ENCODE data around the gene PRR15L.
"Not testable (repeated sequence)": the region's sequence is repeated elsewhere in the genome, so short reads cannot be mapped to it uniquely, and the experiment has no call there.

The PRR15L gene

DNA sequence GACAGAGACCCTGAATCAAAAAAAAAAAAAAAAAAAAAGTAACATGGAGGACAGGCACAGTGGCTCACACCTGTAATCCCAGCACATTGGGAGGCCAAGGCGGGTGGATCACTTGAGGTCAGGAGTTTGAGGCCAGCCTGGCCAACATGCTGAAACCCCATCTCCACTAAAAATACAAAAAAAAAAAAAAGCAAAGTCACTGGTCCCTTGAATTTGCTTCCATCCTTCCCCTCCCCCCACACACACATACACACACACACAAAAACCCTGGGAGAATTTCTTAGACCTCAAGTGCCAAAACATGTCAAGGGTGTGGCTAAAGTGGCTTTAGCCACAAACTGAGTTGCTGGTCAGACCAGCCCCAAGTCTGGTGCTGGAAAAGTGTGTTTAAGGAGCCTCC lies 30.8 kb upstream of the PRR15L start:
- DNase-seq (ENCODE audit: low read depth): not testable (repeated sequence)

DNA sequence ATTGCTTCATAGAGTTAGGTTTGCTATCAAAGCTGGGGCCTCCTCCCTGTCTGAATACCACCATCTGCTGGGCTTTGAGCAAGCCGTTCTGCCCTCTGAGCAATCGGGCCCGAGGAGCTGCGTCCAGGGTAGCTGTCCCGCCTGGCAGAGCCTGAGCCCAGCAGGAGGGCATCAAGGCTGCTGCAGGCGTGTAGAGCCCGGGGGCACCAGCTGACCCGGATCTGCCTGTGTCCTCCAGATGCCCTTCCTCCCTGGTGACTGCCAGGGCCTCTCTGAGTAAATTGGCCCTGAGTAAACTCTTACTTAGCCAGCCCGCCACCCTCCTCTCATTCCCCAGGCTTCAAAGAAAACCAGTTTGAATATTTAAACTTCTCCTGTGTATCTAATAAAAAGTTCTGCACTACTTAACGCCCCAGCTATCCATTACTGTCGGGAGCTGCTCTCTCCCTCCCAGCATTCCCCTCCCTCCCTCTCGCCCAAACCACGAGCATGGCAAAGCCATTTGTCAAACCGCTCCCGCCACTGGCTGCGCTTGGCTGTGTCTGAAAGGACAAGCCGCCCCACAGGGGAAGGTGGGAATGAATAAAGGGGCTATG lies 29.7 kb upstream of the PRR15L start:
- no peak for DNase-seq (ENCODE audit: low read depth)

DNA sequence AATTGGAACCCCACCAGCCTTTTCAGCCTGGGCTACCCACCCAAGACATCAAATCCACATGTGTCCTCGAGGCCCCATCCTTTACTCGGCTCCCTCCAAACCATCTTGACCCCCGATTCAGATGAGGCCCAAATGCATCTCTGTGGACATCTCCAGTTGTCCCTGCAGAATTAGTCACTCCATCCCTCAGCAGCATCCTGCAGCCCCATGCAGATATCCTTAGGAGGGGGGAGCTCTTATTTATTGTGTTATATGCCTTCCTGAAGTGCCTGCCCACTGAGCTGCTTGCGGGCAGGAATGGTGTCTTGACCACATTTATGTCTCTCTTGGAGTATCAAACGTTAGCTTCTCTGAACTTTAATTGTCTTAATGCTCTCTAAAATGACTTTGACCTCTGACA lies 28.8 kb upstream of the PRR15L start:
- no peak for DNase-seq (ENCODE audit: low read depth)

DNA sequence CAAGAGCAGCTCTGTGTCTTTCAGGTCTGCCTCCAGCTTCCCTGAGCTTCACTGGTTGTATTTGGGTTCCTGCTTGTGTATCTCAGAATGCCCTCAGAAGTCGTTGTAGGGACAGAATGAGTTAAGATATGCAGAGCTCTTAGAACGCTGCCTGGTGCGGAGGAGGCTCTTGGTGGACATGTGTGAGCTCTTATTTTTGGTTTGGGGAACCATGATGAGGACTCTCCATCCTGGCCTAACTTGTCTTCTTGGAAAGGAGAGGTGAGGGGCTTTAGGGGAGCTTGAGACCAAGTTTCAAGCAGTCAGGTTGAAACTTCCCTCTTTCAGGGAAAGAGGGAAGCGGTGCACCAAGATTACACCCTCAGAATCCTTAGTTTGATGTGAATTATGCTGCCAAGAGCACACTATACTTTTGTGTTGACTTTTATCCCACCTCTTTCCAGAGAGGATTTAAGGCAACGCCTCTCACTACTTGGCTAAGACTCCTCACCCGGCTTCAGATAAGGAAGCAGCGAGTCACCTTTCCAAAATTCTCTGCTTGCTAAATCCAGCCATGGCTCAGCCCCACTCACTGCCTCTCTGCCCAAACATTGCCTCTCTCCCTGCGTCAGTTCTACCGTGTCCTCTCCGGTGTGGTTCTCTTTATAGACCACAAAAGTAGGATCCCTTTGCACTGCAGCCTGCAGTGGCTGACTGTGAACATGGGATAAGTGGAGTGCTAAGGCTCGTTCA lies 26.0 kb upstream of the PRR15L start:
- DNase-seq (ENCODE audit: low read depth): no peak

DNA sequence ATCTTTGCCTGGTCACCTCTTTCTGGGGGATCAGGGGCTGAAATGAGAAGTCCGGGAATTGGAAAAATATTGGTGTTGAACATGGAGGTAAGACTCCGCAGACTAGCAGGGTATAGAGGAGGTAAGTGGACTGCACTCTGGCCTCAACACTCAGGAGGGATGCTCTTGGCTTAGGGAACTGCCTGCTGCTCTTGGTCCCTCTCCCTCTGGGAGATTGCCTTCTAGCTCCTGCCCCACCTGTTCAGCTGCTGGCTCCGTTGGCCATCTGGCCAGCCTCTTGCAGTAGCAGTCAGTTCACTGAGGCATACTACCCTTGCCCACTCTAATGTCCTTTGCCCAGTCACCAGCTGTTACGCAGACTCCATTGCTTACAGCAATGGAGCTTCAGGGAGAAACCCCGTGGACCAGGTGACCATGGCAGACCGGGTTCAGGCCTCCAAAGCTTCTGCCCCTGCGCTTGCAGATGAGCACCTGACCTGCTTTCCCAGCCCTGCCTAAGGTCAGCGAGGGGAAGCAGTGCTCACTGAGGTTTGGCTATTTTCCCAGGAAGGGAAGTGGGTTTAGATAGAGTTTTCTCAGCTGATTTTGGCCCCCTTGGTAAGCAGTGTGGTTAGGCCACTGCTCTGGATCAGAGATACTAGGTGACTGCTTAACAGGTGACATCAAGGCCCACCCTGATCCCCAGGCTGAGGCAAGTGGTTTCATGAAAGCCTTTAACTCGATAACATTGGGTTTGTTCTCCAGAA lies 25.1 kb upstream of the PRR15L start:
- DNase-seq (ENCODE audit: low read depth): no peak

DNA sequence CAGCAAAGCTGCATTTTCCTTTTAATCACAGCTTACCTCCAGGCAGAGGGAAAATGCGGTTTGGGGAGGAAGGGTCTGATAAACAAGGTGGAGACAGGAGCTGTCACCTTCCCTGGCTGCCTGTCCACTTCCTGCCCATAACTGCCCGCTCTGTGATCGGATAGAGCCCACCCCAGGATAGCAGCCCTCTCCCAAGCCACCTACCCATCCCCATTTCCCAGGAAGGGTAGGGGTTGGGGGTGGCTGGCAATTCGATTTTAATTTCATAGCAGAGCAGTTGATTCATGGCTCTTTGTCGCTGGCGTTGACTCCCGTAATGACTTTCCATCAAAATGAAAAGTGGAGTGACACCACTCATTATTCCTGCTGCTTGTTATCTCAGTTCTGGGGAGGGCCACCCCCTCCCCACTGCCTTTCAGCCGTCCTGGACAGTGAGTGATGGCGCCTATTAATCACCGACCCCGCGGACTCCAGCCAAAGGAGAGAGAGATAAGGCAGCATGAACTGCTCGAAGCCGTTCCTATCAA lies 24.5 kb upstream of the PRR15L start:
- no peak for DNase-seq (ENCODE audit: low read depth)

DNA sequence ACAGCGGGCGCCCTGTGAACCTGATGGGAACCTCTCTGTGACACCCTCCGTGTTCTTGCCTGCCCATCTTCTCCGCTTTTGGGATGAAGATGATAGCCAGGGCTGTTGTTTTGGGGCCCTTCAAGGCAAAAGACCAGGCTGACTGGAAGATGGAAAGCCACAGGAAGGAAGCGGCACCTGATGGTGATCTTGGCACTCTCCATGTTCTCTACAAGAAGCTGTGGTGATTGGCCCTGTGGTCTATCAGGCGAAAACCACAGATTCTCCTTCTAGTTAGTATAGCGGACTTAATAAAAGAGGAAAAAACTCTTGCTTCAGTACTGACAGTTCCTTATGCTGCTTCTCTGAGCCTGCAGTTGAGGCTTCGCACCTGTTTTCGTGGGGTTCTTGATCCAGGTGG lies 23.8 kb upstream of the PRR15L start:
- DNase-seq (ENCODE audit: low read depth): no peak

DNA sequence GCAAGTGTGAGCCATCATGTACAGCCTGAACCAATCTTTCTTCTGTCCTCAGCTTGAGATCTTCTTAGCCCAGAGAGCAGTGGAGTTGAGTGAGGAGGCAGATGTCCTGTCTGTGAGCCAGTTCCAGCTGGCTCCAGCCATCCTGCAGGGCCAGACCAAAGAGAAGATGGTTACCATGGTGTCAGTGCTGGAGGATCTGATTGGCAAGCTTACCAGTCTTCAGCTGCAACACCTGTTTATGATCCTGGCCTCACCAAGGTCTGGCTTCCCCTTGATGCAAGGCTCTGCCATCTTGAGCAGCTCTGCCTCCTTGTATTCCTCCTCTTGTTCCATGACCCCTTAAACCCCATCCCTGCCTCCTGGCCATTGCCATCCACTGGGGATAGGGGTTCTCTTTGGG lies 22.9 kb upstream of the PRR15L start:
- no peak for DNase-seq (ENCODE audit: low read depth)

DNA sequence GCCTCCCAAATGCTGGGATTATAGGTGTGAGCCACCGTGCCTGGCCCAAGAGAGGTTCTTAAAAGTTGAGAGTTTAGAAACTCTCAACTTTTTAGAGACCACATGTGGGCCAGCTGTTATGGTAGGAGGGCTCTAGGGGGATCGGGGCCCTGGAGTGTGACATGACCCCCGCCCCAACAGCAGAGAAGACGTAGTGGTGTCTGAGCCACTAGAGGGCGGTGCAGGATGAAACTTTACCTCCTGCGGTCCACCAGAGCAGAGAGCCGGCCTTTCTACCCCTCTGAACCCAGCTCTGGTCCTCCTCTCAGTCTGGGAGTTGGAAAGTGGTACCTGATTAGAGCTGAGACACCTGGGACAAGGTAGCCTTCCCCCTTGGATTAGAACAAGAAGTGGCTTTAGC lies 20.6 kb upstream of the PRR15L start:
- no peak for DNase-seq (ENCODE audit: low read depth)

DNA sequence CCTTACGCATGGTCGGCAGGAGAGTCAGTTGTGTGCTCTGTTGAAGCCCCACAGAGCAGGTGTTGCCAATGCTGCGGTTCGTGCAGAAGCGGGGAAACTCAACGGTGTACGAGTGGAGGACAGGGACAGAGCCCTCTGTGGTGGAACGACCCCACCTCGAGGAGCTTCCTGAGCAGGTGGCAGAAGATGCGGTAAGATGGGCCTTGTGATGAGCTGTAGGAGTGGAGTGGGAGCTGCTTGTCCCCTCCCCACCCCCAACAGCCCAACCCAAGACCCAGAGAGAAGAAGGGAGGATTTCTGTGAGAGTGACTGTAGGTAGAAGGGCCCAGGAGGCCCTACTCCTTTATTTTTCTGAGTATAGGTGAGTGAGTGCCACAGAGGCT lies 18.1 kb upstream of the PRR15L start:
- no peak for DNase-seq (ENCODE audit: low read depth)

DNA sequence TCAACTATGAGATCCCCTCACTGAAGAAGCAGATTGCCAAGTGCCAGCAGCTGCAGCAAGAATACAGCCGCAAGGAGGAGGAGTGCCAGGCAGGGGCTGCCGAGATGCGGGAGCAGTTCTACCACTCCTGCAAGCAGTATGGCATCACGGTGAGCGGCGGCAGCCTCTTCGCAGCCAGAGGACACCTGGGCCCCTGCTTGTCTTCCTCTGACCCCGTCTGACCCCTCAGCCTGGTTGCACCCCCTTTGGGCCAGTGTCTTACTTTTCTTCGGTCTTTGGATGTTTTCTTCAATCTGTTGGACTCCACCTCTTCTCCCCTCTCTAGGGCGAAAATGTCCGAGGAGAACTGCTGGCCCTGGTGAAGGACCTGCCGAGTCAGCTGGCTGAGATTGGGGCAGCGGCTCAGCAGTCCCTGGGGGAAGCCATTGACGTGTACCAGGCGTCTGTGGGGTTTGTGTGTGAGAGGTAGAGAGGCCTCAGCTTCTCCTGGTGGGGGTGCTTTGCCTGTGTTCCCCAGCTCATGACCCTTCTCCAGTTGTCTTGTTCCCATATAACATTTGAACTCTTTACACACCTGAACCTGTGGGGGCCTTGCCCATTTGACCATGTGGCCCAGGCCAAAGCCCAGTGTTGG lies 17.6 kb upstream of the PRR15L start:
- DNase-seq (ENCODE audit: low read depth): no peak

DNA sequence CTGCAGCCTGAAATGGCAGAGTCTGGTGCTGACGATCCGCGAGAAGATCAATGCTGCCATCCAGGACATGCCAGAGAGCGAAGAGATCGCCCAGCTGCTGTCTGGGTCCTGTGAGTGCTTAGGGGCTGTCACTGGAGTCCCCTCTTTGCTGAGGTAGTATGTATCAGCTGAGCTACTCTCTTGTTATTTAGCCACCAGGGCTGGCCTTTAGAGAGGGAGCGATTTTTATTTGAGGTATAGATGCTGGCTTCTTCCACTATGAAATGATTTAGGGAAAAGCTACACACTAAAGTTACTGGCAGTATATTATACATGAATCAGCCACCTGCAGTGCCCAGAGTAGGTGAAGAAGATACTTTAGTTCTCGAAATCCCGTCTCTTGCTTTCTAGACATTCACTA lies 15.9 kb upstream of the PRR15L start:
- no peak for DNase-seq (ENCODE audit: low read depth)

DNA sequence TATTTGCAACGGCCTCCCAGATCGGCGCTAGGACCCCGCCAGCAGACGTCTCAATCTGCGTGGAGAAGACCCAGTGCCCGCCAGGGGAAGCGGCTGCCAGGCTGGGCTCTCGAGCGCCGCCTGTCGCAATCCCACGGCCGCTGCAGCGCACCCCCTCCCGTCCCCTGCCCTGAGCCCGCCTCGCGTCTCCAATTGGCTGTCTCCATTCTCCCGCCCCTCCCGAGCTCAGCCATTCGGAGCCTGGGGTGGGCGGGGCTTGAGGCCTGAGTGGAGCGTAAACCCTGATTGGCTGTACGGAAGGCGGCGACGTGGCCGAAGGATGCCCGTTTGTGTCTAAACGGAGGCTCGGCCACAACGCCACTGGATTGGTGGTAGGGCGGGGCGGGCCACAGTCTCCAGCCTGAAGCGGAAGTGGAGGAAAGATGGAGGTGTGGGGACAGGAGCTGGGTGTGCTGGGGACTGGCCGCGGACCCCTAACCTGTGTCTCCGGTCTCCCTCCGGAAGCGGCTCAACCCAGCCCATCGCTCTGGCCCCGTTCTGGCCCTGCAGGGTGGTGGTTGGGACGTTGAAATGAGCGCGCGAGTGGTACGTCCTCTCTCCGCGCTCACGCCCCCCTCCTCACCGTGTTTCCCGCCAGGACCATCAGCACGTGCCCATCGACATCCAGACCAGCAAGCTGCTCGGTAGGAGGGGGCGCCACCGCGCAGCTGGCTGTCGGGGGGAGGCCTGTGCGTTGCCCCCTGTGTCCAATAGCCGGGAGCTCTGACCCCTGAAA lies 13.2 kb upstream of the PRR15L start, which contains the start of gene CDK5RAP3:
Gene CDK5RAP3 (plus strand): TSS at position 389 of the 775 bp plus-strand sequence. CDS start 34 bp downstream, at position 423.
- peak; percentile 92 for DNase-seq (ENCODE audit: low read depth)

DNA sequence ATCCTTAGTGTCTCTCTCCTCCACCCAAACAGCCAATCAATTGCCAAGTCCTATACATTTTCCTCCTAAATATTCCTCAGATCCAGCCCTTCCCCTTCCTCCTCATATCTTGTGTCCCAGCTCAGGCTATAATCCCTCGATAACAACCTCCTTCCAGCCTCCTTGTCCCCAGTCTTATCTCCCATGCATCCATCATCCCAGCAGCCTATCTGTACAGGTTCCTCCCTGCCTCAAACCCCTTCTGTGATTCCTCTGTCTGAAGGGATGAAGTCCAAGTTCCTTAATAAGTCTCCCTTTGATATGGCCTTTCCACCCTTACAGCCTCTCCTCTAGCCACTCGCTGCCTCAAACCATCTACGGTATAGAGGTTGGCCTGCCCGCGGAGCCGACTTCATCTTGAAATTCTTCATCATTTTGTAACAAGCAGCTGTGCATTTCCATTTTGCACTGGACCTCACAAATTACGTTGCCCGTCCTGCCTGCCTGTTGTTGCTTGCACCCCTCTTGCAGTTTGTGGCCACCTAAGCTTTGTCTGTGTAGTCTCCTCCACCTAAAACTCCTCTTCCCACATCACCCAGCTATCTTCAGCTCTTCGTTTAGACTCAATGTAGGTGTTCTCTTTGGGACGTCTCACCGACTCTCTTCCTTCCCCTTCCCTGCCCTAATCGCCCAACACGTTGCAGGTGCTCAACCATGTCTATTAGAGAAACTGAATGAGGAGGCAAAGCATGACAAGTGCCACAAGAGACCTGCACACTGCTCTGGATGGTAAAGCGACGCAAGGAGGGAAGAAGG lies 12.4 kb upstream of the PRR15L start:
- no peak for DNase-seq (ENCODE audit: low read depth)

DNA sequence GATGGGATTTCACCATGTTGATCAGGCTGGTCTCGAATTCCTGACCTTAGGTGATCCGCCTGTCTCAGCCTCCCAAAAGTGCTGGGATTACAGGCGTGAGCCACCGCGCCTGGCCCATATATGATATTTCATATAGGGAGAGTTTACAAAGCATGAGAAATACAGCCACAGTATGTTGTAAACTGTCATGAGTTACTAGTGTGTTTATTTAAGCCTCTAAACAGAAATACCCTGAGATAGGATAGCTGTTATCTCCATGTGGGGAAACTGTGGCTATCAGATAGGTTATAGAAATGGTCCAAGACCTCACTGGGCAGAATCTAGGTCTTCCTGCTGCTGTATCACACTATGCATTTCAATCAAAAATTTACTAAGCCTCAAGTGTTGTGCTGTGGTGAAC lies 11.2 kb upstream of the PRR15L start:
- no peak for DNase-seq (ENCODE audit: low read depth)

DNA sequence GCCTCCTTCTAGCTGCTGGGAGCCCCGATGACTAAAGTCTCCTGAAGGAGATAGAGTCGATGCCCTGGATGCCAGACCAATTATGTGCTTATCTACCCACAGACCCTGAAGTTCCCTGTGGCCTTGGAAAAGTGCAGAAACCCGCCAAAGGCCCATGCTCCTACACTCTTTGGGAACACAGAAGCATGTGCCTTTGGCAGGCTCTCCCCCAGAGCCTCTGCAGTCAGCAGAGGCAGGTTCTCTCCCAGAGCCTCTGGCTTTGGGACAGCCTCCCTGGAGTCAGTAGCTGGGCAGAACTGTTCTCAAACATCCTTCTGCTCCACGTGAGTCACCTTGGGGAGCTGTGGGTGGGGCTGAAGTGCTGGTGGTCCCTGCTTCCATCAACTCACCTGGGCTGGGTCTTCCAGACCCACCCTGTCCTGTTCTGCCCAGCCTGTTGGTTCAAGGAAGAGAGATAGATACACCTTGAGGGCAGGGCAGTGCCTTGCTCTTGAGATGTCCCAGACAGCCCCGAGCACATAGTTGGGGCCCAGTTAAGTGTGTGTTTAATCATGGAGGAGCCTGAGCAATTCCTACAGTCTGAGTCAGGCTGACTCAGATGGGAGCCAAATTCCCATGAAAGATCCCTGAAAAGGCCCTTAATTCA lies 10.0 kb upstream of the PRR15L start:
- DNase-seq (ENCODE audit: low read depth): peak; percentile 75

DNA sequence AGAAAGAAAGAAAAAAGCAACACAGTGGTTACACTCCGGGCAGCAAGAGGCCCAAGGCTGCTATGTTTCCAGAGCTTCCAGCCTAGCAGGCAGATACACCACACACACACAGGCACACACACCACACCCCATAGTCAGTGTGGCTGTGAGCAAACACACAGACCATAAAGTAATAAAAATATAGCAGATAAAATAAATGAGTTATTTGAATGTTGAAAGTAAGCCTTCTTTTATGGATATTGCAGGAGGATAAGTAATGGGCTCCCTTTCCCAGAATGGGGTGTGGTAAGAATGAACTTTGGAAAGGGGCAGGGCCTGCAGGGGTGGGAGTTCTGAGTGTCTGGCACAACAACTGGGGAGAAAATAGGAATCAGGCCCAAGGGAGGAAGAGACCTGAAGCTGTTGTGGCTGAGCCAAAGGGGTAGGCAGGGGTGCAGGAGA lies 8.4 kb upstream of the PRR15L start:
- DNase-seq (ENCODE audit: low read depth): peak; percentile 39

DNA sequence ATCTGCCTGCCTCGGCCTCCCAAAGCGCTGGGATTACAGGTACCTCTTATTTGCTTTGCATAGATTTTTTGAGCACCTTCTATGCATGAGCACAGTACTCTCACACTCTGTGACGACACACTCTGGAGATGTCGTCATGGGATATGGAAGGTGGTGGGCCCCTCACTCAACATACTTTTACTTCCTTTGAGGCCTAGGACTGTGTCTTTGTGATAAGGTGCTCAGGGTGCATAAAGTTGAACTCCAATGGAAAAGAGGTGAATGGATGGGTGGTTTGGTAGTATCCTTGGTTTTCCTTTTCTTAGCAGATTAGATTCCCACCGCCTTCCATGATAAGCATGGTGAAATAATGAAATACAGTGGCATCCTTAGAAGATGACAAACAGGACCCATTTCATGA lies 7.2 kb upstream of the PRR15L start:
- DNase-seq (ENCODE audit: low read depth): no peak

DNA sequence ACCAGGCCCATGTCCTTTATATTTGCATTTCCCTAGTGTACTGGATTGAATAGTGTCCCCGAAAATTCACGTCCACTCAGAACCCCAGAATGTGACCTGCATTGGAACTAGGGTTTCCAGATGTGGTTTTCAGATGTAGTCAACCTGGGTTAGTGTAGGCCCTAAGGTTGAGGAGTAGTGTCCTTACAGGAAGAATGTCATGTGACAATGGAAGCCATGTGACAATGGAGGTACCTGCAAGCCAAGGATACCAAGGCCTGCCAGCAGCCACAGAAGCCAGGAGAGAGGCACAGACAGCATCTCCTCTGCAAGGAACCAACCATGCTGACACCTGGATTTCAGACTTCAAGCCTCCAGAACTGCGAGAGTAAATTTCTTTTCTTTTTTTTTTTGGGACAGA lies 5.2 kb upstream of the PRR15L start:
- no peak for DNase-seq (ENCODE audit: low read depth)

DNA sequence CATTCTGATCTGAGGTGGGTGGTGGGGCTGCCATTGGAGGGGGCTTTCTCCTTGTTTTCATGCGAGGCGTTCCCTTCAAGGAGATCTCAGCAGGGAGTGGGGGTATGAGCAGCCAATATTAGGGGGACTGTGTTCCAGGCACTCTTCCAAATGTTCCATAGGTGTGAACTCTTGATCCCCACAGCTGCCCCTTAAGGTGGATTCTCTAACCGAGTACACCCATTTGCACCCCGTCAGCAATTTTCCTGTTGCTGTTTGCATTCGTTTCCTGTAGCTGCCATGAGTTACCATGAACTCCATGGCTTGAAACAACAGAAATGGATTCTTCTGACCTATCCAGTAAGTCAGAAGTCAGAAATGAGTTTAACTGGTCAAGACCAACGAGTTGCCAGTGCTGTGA lies 3.7 kb upstream of the PRR15L start:
- DNase-seq (ENCODE audit: low read depth): no peak
